Left lung (tissue), 10 donors: ENCODE measurements around the gene TNS3. TPM values are rescaled to one million over a fixed set of nuclear protein-coding genes. Genes with fewer than 3 reads are reported as not detected.

Experiments
- ATAC-seq: fragments of 200-7000 bp; cut with Tn5 transposase; one replicate; pipeline ENCODE4 v1.9.1; 2020; ENCODE audit warnings: moderate library complexity
- DNase-seq, 4 donors: peaks; one replicate each; pipeline ENCODE4 v3.0.0-alpha.2; 2013 to 2020
- H3K27ac ChIP-seq, 2 donors: fragments of 200-600 bp; sonication (generic) in 1 of 2; one replicate each; pipeline versions ENCODE4 v1.5.0 to v1.8.0; 2020 to 2021
- H3K27me3 ChIP-seq, 2 donors: fragments of 200-600 bp; sonication (generic) in 1 of 2; one replicate each; pipeline versions ENCODE4 v1.5.0 to v1.8.0; 2020 to 2021
- H3K36me3 ChIP-seq, 2 donors: fragments of 200-600 bp; sonication (generic) in 1 of 2; one replicate each; pipeline versions ENCODE4 v1.5.0 to v1.8.0; 2020 to 2021
- H3K4me1 ChIP-seq, 2 donors: fragments of 200-600 bp; one replicate each; pipeline ENCODE4 v1.8.0; 2021
- H3K4me3 ChIP-seq, 2 donors: fragments of 200-600 bp; sonication (generic) in 1 of 2; one replicate each; pipeline versions ENCODE4 v1.5.0 to v1.8.0; 2020 to 2021; ENCODE audit warnings: mild to moderate bottlenecking in 1 of 2
- H3K9me3 ChIP-seq, 2 donors: fragments of 200-600 bp; sonication (generic) in 1 of 2; one replicate each; pipeline versions ENCODE4 v1.5.0 to v1.8.0; 2020 to 2021
- intact Hi-C, 2 donors: fragments of 100-400 bp; cut with DNase I; formaldehyde crosslinking; loops; one replicate each; pipeline versions ENCODE4 v1.11.2 to v1.14.2; 2022
- polyA plus RNA-seq, 6 donors: library from polyadenylated mRNA; unstranded; fragments of 120-200 nt; gene quantifications; one replicate each; pipeline ENCODE4 v1.2.1, GENCODE V29; 2013; ENCODE audit not compliant: insufficient read length in 6 of 6
- total RNA-seq, 2 donors: library from RNA; stranded (reverse); fragmentation: NEBNext Ultra II Directional; extraction: Animal tissue kit (Norgen Biotek cat#: 25700); gene quantifications; one replicate each; pipeline ENCODE4 v1.2.1, GENCODE V29; 2021
- TF ChIP-seq, protein P1 (sequence below), 2 donors: fragments of 200-600 bp; sonication (generic) in 1 of 2; IDR thresholded peaks; one replicate each; pipeline versions ENCODE4 v1.5.0 to v1.8.0; 2021; ENCODE audit warnings: antibody characterized with exemption in 2 of 2
- donor health status: DM: no; HTN: yes; CAD: no.
- donor health status: DM: no; HTN: no; CAD: no.

The TNS3 gene
- total and polyA plus RNA-seq, 8 donors = 86.3 to 151 (median 97.8) TPM

DNA sequence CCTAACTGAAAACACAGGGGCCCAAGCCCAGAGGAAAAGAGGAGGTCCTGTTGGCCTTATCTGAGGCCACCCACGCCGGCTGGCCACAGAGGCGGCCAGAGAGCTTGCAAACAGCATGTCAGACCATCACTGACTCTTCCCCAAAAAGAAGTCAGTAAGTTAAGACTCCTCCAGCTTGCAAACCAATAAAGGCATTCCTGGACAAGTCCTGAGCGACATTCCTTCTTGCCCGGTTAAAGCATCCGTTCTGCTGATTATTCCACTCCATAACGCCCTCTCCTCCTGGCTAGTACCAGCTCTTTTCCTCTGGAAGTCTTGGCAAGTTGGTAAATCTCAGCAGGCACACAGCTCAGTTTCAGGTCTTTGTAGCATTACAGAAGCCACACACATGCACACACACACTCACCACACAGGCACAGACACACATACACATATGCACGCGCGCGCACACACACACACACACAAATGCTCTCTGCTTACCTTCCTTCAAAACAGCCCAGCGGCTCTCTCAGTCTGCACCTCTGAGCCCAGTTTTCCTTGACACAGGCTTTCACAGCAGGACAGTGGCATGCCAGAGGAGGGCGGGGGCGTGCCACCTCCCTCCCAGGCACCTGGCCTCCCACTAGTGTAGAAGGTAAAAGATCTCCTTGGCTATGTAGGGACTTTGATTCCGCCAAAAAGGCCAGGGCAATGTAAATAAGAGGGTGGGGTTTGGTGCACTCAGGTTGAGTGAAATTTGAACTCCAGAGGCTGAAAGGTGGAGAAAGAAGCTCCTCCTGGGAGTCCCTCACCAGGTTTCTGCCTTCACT lies 201.4 kb downstream of the TNS3 start:
- DNase-seq (peak in 1 of 4 donors; percentile 51), ATAC-seq (peak; percentile 66)
- Histone ChIP-seq H3K27ac (peak overlapping the region; percentile 13 to 56), H3K36me3 (peaks cover 0 to 10% of the 10 kb centered on the region in 2 donors), H3K4me1 (peaks cover 14 to 20% of the 10 kb centered on the region in 2 donors), H3K27me3 (no peaks in the 10 kb centered on the region), H3K9me3 (no peaks in the 10 kb centered on the region), H3K4me3 (no peak overlapping the region)
- TF ChIP-seq, protein P1, sequence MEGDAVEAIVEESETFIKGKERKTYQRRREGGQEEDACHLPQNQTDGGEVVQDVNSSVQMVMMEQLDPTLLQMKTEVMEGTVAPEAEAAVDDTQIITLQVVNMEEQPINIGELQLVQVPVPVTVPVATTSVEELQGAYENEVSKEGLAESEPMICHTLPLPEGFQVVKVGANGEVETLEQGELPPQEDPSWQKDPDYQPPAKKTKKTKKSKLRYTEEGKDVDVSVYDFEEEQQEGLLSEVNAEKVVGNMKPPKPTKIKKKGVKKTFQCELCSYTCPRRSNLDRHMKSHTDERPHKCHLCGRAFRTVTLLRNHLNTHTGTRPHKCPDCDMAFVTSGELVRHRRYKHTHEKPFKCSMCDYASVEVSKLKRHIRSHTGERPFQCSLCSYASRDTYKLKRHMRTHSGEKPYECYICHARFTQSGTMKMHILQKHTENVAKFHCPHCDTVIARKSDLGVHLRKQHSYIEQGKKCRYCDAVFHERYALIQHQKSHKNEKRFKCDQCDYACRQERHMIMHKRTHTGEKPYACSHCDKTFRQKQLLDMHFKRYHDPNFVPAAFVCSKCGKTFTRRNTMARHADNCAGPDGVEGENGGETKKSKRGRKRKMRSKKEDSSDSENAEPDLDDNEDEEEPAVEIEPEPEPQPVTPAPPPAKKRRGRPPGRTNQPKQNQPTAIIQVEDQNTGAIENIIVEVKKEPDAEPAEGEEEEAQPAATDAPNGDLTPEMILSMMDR (IDR thresholded peaks at IDR 0.05) = no peak
- intact Hi-C loops = no loop called here

GRCh38 chr7:47379629-47380324 lies 202.1 kb downstream of the TNS3 start:
- H3K9me3 ChIP-seq = no peaks in the 10 kb centered on the region
- ATAC-seq = peak; percentile 90
- peak overlapping the region; percentile 13 to 56 for H3K27ac ChIP-seq
- H3K4me3 ChIP-seq = no peak overlapping the region
- intact Hi-C loops = no loop called here
- H3K4me1 ChIP-seq = peaks cover 14 to 20% of the 10 kb centered on the region in 2 donors
- H3K27me3 ChIP-seq = no peaks in the 10 kb centered on the region
- peak in 3 of 4 donors; percentile 48 to 88 (median 76) for DNase-seq
- H3K36me3 ChIP-seq = peaks cover 0 to 4% of the 10 kb centered on the region in 2 donors
- TF ChIP-seq, protein P1 (IDR thresholded peaks at IDR 0.05) = no peak

- TF ChIP-seq, protein P1 (IDR thresholded peaks at IDR 0.05) = no peak
- Histone ChIP-seq H3K27ac (no peak overlapping the region), H3K27me3 (no peaks in the 10 kb centered on the region), H3K9me3 (no peaks in the 10 kb centered on the region), H3K36me3 (peaks cover 0 to 4% of the 10 kb centered on the region in 2 donors), H3K4me1 (peaks cover 14 to 20% of the 10 kb centered on the region in 2 donors), H3K4me3 (no peak overlapping the region)
- DNase-seq (no peak), ATAC-seq (no peak)
- intact Hi-C loops = no loop called here
These were observed 203.0 kb downstream of the TNS3 start for GRCh38 chr7:47378728-47379395.

- Histone ChIP-seq H3K4me3 (no peak overlapping the region), H3K36me3 (peaks cover 0 to 4% of the 10 kb centered on the region in 2 donors), H3K9me3 (no peaks in the 10 kb centered on the region), H3K27ac (no peak overlapping the region), H3K27me3 (no peaks in the 10 kb centered on the region), H3K4me1 (peaks cover 14 to 20% of the 10 kb centered on the region in 2 donors)
- intact Hi-C loops = no loop called here
- DNase-seq (no peak), ATAC-seq (no peak)
- TF ChIP-seq, protein P1 (IDR thresholded peaks at IDR 0.05) = no peak
These were observed 204.2 kb downstream of the TNS3 start for GRCh38 chr7:47377741-47378140.
